Central memory CD4-positive, alpha-beta T cell (primary cell): ENCODE measurements around the gene SCO2.

Source experiments
- DNase-seq: peaks from one replicate; pipeline ENCODE4 v3.0.0; 2022

SCO2 gene

GRCh38 chr22:50474710-50475651 lies 50.4 kb downstream of the SCO2 start, which contains the start of gene SBF1:
SBF1 (minus strand) TSS chr22:50475035; CDS start chr22:50474840, 195 bp downstream.
- peak; percentile 84 for DNase-seq

- no peak for DNase-seq
Observed at GRCh38 chr22:50473855-50474671, 51.3 kb downstream of the SCO2 start.
